Body of pancreas (tissue), 4 donors: ENCODE data around the gene SMIM15. TPM values are rescaled to one million over a fixed set of nuclear protein-coding genes. Genes with fewer than 3 reads are reported as not detected.
A peak's percentile ranks its signal among the peaks of the same experiment; 100 is the strongest.

Source experiments
- ATAC-seq: fragments of 150-250 bp; one replicate; pipeline ENCODE4 v1.9.1; 2016
- DNase-seq, 4 donors: peaks; one replicate each; pipeline ENCODE4 v3.0.0-alpha.2; 2019
- H3K27ac ChIP-seq, 4 donors: fragments of 200-600 bp; sonication (generic); 1 replicate in 3 of 4; 2 replicates in 1 of 4; pipeline versions ENCODE4 v1.5.1 to v1.6.1; 2016 to 2019; ENCODE audit warnings: mild to moderate bottlenecking in 1 of 4, mixed read lengths in 1 of 4, moderate library complexity in 1 of 4
- H3K27me3 ChIP-seq, 2 donors: fragments of 200-600 bp; sonication (generic); one replicate each; pipeline ENCODE4 v1.6.0; 2016; ENCODE audit warnings: mild to moderate bottlenecking in 1 of 2
- H3K36me3 ChIP-seq, 2 donors: fragments of 200-600 bp; sonication (generic); replicated peaks in 1 of 2; 2 replicates each; pipeline ENCODE4 v1.5.1; 2016; ENCODE audit warnings: low read depth in 2 of 2; ENCODE audit not compliant: insufficient read depth in 1 of 2
- H3K4me1 ChIP-seq: fragments of 200-600 bp; sonication (generic); one replicate; pipeline ENCODE4 v1.6.0; 2016
- H3K4me3 ChIP-seq, 2 donors: fragments of 200-600 bp; sonication (generic); 1 replicate in 1 of 2; 2 replicates in 1 of 2; pipeline ENCODE4 v1.5.1; 2016 to 2019
- H3K9me3 ChIP-seq, 3 donors: fragments of 200-600 bp; sonication (generic); 1 replicate in 2 of 3; 2 replicates in 1 of 3; pipeline ENCODE4 v1.5.1; 2016
- CTCF ChIP-seq, 7 experiments: fragments of 450-650 bp in 4 of 7; fragments of 200-600 bp in 3 of 7; sonication (generic) in 3 of 7; IDR thresholded peaks; one replicate each; pipeline ENCODE4 v1.5.1; 2016 to 2019; ENCODE audit warnings: antibody characterized with exemption in 7 of 7
- POLR2A ChIP-seq, 3 donors: fragments of 450-650 bp; IDR thresholded peaks; one replicate each; pipeline ENCODE4 v1.6.1; 2016; ENCODE audit warnings: antibody characterized with exemption in 3 of 3, mild to moderate bottlenecking in 2 of 3
- WGBS, 2 donors: methylation state at CpG; one replicate each; pipeline ENCODE4 v1.1.5; 2017; 5-methylcytosine and 5-hydroxymethylcytosine counted together
- intact Hi-C: fragments of 100-400 bp; cut with DNase I; formaldehyde crosslinking; loops from one replicate; pipeline ENCODE4 v1.15.1; 2023
- total RNA-seq, 2 donors: library from RNA; depleted of rRNA; stranded (reverse); fragments of >200 nt; gene quantifications; one replicate each; pipeline ENCODE4 v1.1.0, GENCODE V29; 2016

Gene SMIM15
- total RNA-seq, 2 donors from 2014 or later, result 8.2 to 15.6 TPM

GRCh38 chr5:61142391-61142790 lies 19.9 kb downstream of the SMIM15 start:
- no peaks in the 10 kb centered on the region for H3K4me1 ChIP-seq
- H3K27ac ChIP-seq, result no peak overlapping the region
- DNase-seq (no peak), ATAC-seq (no peak)
- intact Hi-C loops, result no loop called here
- WGBS, 2 donors, result 73 to 74% methylated on average over 1 of the region's 1 CpG
- no peaks in the 10 kb centered on the region for H3K9me3 ChIP-seq
- H3K27me3 ChIP-seq, result no peaks in the 10 kb centered on the region
- H3K36me3 ChIP-seq, result no peaks in the 10 kb centered on the region
- TF ChIP-seq CTCF (IDR thresholded peaks at IDR 0.05), result no peak
- no peak for TF ChIP-seq POLR2A (IDR thresholded peaks at IDR 0.05)
- H3K4me3 ChIP-seq, result no peak overlapping the region

GRCh38 chr5:61141801-61142200 lies 20.5 kb downstream of the SMIM15 start:
- ATAC-seq (no peak), DNase-seq (no peak)
- TF ChIP-seq POLR2A (IDR thresholded peaks at IDR 0.05) (no peak), CTCF (IDR thresholded peaks at IDR 0.05) (no peak)
- intact Hi-C loops, result no loop called here
- no peaks in the 10 kb centered on the region for H3K27me3 ChIP-seq
- no peaks in the 10 kb centered on the region for H3K36me3 ChIP-seq
- H3K9me3 ChIP-seq, result no peaks in the 10 kb centered on the region
- no peak overlapping the region for H3K4me3 ChIP-seq
- H3K4me1 ChIP-seq, result no peaks in the 10 kb centered on the region
- 32 to 63% methylated on average over 1 of the region's 1 CpG for WGBS, 2 donors
- H3K27ac ChIP-seq, result no peak overlapping the region

- no peaks in the 10 kb centered on the region for H3K36me3 ChIP-seq
- H3K4me3 ChIP-seq, result no peak overlapping the region
- DNase-seq (no peak), ATAC-seq (no peak)
- H3K9me3 ChIP-seq, result no peaks in the 10 kb centered on the region
- WGBS, 2 donors, result 89 to 95% methylated on average over 4 of the region's 4 CpGs
- TF ChIP-seq POLR2A (IDR thresholded peaks at IDR 0.05) (no peak), CTCF (IDR thresholded peaks at IDR 0.05) (no peak)
- no peaks in the 10 kb centered on the region for H3K27me3 ChIP-seq
- no peaks in the 10 kb centered on the region for H3K4me1 ChIP-seq
- H3K27ac ChIP-seq, result no peak overlapping the region
- intact Hi-C loops, result no loop called here
Measured at GRCh38 chr5:61139931-61140330, 22.3 kb downstream of the SMIM15 start.

- Histone ChIP-seq H3K4me3 (no peak overlapping the region), H3K27me3 (no peaks in the 10 kb centered on the region), H3K4me1 (no peaks in the 10 kb centered on the region), H3K27ac (no peak overlapping the region), H3K9me3 (no peaks in the 10 kb centered on the region), H3K36me3 (no peaks in the 10 kb centered on the region)
- ATAC-seq, result no peak
- intact Hi-C loops, result no loop called here
- no peak for DNase-seq
- WGBS, 2 donors, result 72 to 88% methylated on average over 5 of the region's 5 CpGs
- TF ChIP-seq CTCF (IDR thresholded peaks at IDR 0.05) (peak in 2 of 7 experiments; percentile 7 to 8), POLR2A (IDR thresholded peaks at IDR 0.05) (no peak)
Measured at GRCh38 chr5:61139094-61139873, 23.0 kb downstream of the SMIM15 start.

- 93 to 100% methylated on average over 1 of the region's 1 CpG for WGBS, 2 donors
- H3K36me3 ChIP-seq, result no peaks in the 10 kb centered on the region
- ATAC-seq, result no peak
- no peaks in the 10 kb centered on the region for H3K9me3 ChIP-seq
- no peaks in the 10 kb centered on the region for H3K4me1 ChIP-seq
- intact Hi-C loops, result no loop called here
- H3K27me3 ChIP-seq, result no peaks in the 10 kb centered on the region
- no peak for DNase-seq
- TF ChIP-seq CTCF (IDR thresholded peaks at IDR 0.05), result no peak
- no peak for TF ChIP-seq POLR2A (IDR thresholded peaks at IDR 0.05)
- H3K4me3 ChIP-seq, result no peak overlapping the region
- H3K27ac ChIP-seq, result no peak overlapping the region
Measured at GRCh38 chr5:61137835-61138234, 24.4 kb downstream of the SMIM15 start.
